Measurements from ENCODE around the gene SCN4B.

GRCh38 chr11:118147502-118147901 is 5.1 kb downstream of the SCN4B start:
- TF ChIP-seq CTCF (conservative IDR thresholded peaks at IDR 0.05 in 1 of 2, IDR thresholded peaks at IDR 0.05 in 1 of 2; ENCODE audit: low read depth in 1 of 2, low read length in 2 of 2) (no peak), EZH2 (IDR thresholded peaks at IDR 0.05; ENCODE audit: low read length, missing control alignments) (no peak)

Measured in fibroblast of lung (primary cell).